Endodermal cell (in vitro differentiated cells): ENCODE measurements around the gene ADAMTS17. TPM values are rescaled to one million over a fixed set of nuclear protein-coding genes. Genes with fewer than 3 reads are reported as not detected.

Experiments used
- DNase-seq: peaks from one replicate; pipeline ENCODE4 v3.0.0-alpha.2; 2017
- H3K27ac ChIP-seq: 2 replicates; pipeline ENCODE4 v1.5.1; 2013; ENCODE audit warnings: mild to moderate bottlenecking, low read depth, low read length, moderate library complexity
- H3K27me3 ChIP-seq: 2 replicates; pipeline ENCODE4 v1.6.1; 2013; ENCODE audit warnings: mild to moderate bottlenecking, low read length, moderate library complexity; ENCODE audit not compliant: insufficient read depth, control insufficient read depth, poor library complexity, severe bottlenecking
- H3K36me3 ChIP-seq: 2 replicates; pipeline ENCODE4 v1.7.0; 2013; ENCODE audit warnings: mild to moderate bottlenecking, low read length, moderate library complexity; ENCODE audit not compliant: control insufficient read depth, insufficient read depth
- H3K4me1 ChIP-seq: one replicate; pipeline ENCODE4 v1.7.0; 2013; ENCODE audit warnings: low read length; ENCODE audit not compliant: control insufficient read depth, insufficient read depth
- H3K4me3 ChIP-seq: 2 replicates; pipeline ENCODE4 v1.5.1; 2013; ENCODE audit warnings: mild to moderate bottlenecking, low read length, moderate library complexity
- H3K9ac ChIP-seq: 2 replicates; pipeline ENCODE4 v1.6.1; 2013; ENCODE audit warnings: mild to moderate bottlenecking, low read length, moderate library complexity; ENCODE audit not compliant: poor library complexity, severe bottlenecking; ENCODE audit errors: extremely low read depth
- H3K9me3 ChIP-seq: 2 replicates; pipeline ENCODE4 v1.6.1; 2013; ENCODE audit warnings: mild to moderate bottlenecking, low read length, moderate library complexity; ENCODE audit not compliant: control insufficient read depth
- H3K27ac Mint-ChIP-seq: 2 replicates; pipeline ENCODE4 v1.8.0; 2020; ENCODE audit warnings: mixed read lengths
- H3K27me3 Mint-ChIP-seq: 2 replicates; pipeline ENCODE4 v1.8.0; 2021; ENCODE audit warnings: mild to moderate bottlenecking, mixed read lengths; ENCODE audit not compliant: insufficient read depth
- H3K36me3 Mint-ChIP-seq: 2 replicates; pipeline ENCODE4 v1.8.0; 2020; ENCODE audit warnings: low read depth, mixed read lengths
- H3K4me1 Mint-ChIP-seq: 2 replicates; pipeline ENCODE4 v1.8.0; 2020; ENCODE audit warnings: mixed read lengths
- H3K4me3 Mint-ChIP-seq: 2 replicates; pipeline ENCODE4 v1.8.0; 2020; ENCODE audit warnings: mild to moderate bottlenecking, moderate library complexity, mixed read lengths
- H3K9me3 Mint-ChIP-seq: 2 replicates; pipeline ENCODE4 v1.8.0; 2020; ENCODE audit warnings: mild to moderate bottlenecking, mixed read lengths
- WGBS, 2 experiments: methylation state at CpG; one replicate each; pipeline versions ENCODE4 v1.1.5 to v1.1.7; 2013; ENCODE audit warnings: missing lambda C conversion rate in 2 of 2, mixed read lengths in 1 of 2; ENCODE audit not compliant: insufficient coverage in 1 of 2, insufficient read length in 1 of 2; 5-methylcytosine and 5-hydroxymethylcytosine counted together
- total RNA-seq, 2 donors: library from RNA; stranded (reverse); fragmentation: NEBNext Ultra II Directional in 1 of 2; extraction: Animal tissue kit (Norgen Biotek cat#: 25700) in 1 of 2; gene quantifications; 2 replicates in 1 of 2; 3 replicates in 1 of 2; pipeline ENCODE4 v1.2.1, GENCODE V29; 2021
- TF ChIP-seq, protein P1 (sequence below): fragments of 200-600 bp; sonication (generic); conservative IDR thresholded peaks from 2 replicates; pipeline ENCODE4 v1.5.0; 2021; ENCODE audit warnings: antibody characterized with exemption, mild to moderate bottlenecking

ADAMTS17 gene
- total RNA-seq, 2 donors from 2014 or later, result 0.82 to 2.3 TPM

DNA sequence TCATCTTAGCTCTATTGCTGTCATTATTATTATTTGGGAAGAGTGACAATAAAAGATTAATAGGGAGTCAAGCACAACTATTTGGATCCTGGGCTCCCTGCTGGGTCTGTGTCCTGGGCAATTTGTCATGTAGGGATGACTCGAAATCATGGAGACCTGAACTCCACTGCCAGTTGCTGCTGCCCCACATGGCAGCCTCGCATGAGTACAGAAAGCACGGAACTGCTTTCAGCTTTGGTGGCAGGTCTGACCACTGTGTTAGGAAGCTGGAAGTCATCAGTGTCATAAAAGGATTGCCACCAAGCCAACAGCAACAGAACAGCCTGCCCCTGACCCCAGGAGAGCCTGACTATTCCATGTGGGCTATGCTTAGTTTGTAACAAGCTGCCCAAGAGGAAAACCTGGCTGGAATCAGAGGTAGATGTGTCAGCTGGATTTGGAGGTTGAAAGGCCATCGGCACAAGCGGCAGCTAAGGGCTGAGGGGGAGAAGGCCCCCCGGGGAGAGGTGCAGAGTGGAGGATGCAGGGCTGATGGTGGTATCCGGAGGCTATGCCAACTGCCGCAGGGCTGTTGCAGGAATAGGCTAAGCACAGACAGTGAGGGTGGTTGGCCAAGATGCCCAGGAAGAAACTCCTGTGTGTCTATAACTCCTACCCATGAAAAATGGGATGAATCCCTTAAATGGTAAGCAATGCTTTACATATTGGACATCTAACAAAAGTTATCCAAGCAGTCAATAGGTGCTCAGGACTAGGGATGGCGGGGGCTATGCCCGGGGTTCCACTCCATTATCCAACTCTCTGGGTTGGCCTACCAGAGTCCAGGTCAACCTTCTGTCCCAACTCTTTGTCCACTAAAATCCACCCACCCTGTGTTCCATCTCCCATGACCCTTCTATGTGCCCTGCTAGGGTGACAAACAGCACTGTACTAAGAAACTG lies 291.6 kb downstream of the ADAMTS17 start:
- 86 to 93% methylated on average over 8 to 10 of the region's 10 CpGs for WGBS, 2 experiments
- H3K27me3 Mint-ChIP-seq, result peaks cover 3% of the 10 kb centered on the region
- Histone ChIP-seq H3K27ac (no peak overlapping the region), H3K9me3 (peaks cover 6% of the 10 kb centered on the region), H3K4me1 (no peaks in the 10 kb centered on the region), H3K9ac (no peak overlapping the region), H3K36me3 (no peaks in the 10 kb centered on the region), H3K4me3 (no peak overlapping the region), H3K27me3 (no peaks in the 10 kb centered on the region)
- no peaks in the 10 kb centered on the region for H3K4me1 Mint-ChIP-seq
- peaks cover 23% of the 10 kb centered on the region for H3K9me3 Mint-ChIP-seq
- TF ChIP-seq, protein P1, sequence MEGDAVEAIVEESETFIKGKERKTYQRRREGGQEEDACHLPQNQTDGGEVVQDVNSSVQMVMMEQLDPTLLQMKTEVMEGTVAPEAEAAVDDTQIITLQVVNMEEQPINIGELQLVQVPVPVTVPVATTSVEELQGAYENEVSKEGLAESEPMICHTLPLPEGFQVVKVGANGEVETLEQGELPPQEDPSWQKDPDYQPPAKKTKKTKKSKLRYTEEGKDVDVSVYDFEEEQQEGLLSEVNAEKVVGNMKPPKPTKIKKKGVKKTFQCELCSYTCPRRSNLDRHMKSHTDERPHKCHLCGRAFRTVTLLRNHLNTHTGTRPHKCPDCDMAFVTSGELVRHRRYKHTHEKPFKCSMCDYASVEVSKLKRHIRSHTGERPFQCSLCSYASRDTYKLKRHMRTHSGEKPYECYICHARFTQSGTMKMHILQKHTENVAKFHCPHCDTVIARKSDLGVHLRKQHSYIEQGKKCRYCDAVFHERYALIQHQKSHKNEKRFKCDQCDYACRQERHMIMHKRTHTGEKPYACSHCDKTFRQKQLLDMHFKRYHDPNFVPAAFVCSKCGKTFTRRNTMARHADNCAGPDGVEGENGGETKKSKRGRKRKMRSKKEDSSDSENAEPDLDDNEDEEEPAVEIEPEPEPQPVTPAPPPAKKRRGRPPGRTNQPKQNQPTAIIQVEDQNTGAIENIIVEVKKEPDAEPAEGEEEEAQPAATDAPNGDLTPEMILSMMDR, result no peak
- no peak overlapping the region for H3K4me3 Mint-ChIP-seq
- H3K36me3 Mint-ChIP-seq, result peaks cover 3% of the 10 kb centered on the region
- no peak for DNase-seq
- H3K27ac Mint-ChIP-seq, result peak overlapping the region; percentile 17

DNA sequence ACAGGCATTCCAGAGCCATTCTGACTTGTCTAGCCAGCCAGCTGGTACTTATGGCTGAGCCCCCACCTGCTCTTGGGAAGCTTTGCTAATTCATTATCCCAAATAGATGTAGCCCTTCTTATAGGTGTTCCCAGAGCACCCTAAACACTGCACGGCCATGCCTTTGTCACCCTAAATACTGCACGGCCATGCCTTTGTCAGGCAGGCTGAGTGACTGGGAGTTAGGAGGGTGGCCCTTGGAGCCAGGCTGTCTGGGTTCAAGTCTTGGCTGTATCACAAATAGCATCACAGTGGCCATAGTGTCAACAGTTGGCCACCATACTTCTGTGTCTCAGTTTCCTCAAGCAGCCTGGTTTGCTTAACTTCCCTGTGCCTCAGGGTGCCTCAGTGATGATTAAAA lies 292.3 kb downstream of the ADAMTS17 start:
- peaks cover 3% of the 10 kb centered on the region for H3K27me3 Mint-ChIP-seq
- H3K9ac ChIP-seq, result no peak overlapping the region
- no peak overlapping the region for H3K27ac ChIP-seq
- H3K4me1 Mint-ChIP-seq, result no peaks in the 10 kb centered on the region
- H3K36me3 ChIP-seq, result no peaks in the 10 kb centered on the region
- no peak for DNase-seq
- H3K9me3 ChIP-seq, result peaks cover 6% of the 10 kb centered on the region
- no peak overlapping the region for H3K4me3 ChIP-seq
- no peak overlapping the region for H3K27ac Mint-ChIP-seq
- no peaks in the 10 kb centered on the region for H3K4me1 ChIP-seq
- TF ChIP-seq, protein P1, result no peak
- no peaks in the 10 kb centered on the region for H3K27me3 ChIP-seq
- WGBS, 2 experiments, result 92 to 100% methylated on average over 2 of the region's 2 CpGs
- peaks cover 23% of the 10 kb centered on the region for H3K9me3 Mint-ChIP-seq
- peaks cover 3% of the 10 kb centered on the region for H3K36me3 Mint-ChIP-seq
- no peak overlapping the region for H3K4me3 Mint-ChIP-seq

DNA sequence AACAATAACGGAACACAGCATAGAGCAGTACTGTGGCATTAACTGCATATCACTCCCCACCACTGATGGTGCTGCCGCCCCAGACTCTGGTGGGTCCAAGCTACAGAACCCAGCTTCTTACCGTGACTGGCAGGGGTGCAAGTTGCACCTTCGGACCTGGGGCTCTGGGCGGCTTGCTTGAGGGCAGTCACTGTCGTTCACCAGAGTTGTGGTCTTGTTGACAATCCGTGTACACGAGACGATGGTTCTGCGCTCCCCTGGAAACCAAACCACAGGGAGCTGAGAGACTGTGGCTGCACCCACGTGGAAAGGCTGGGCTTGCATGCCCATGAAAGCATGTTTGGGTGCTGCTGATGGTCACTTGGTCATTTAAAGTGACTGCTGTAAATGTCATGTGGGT lies 293.0 kb downstream of the ADAMTS17 start:
- no peak for DNase-seq
- no peak overlapping the region for H3K9ac ChIP-seq
- no peaks in the 10 kb centered on the region for H3K27me3 ChIP-seq
- no peak overlapping the region for H3K27ac ChIP-seq
- H3K36me3 Mint-ChIP-seq, result peaks cover 3% of the 10 kb centered on the region
- 93 to 97% methylated on average over 10 to 11 of the region's 11 CpGs for WGBS, 2 experiments
- H3K27me3 Mint-ChIP-seq, result no peaks in the 10 kb centered on the region
- peaks cover 23% of the 10 kb centered on the region for H3K9me3 Mint-ChIP-seq
- H3K4me1 Mint-ChIP-seq, result no peaks in the 10 kb centered on the region
- H3K4me3 Mint-ChIP-seq, result no peak overlapping the region
- no peak overlapping the region for H3K4me3 ChIP-seq
- TF ChIP-seq, protein P1, result no peak
- no peaks in the 10 kb centered on the region for H3K4me1 ChIP-seq
- H3K9me3 ChIP-seq, result peaks cover 6% of the 10 kb centered on the region
- H3K36me3 ChIP-seq, result no peaks in the 10 kb centered on the region
- H3K27ac Mint-ChIP-seq, result no peak overlapping the region
